HCT116 (cell line): Measurements from ENCODE around the gene CAAP1. TPM values are rescaled to one million over a fixed set of nuclear protein-coding genes. Genes with fewer than 3 reads are reported as not detected.

Experiments
- ATAC-seq: fragments of 200-7000 bp; cut with Tn5 transposase; 2 replicates; pipeline ENCODE4 v1.9.1; 2020; ENCODE audit warnings: mild to moderate bottlenecking, moderate library complexity
- BruUV-seq: library from RNA; stranded (reverse); fragments of 400-500 nt; replicated peaks from 2 replicates; lab custom pipeline; 2021; lab: Mats Ljungman, UMichigan
- CTCF ChIA-PET: fragments of 300-600 bp; sonication (Branson Sonifier 250); formaldehyde crosslinking; loops from one replicate; lab custom pipeline; 2021; ENCODE audit warnings: antibody characterized with exemption; lab: Charles Lee
- POLR2A ChIA-PET: fragments of 300-600, 350-600 bp; sonication (Branson Sonifier 250); formaldehyde crosslinking; loops from one replicate; lab custom pipeline; 2021; ENCODE audit warnings: antibody characterized with exemption; lab: Charles Lee
- RAD21 ChIA-PET, 2 experiments: fragments of 300-600 bp; sonication (Branson Sonifier 250); formaldehyde crosslinking; loops; one replicate each; lab custom pipeline; 2023; ENCODE audit warnings: low total read pairs in 2 of 2; ENCODE audit not compliant: uncharacterized antibody in 2 of 2, unreplicated experiment in 2 of 2, low non-redundant PET in 1 of 2; lab: Charles Lee
- DNase-seq: peaks from one replicate; pipeline ENCODE4 v3.0.0-alpha.2; 2010; ENCODE audit warnings: low read depth, low spot score
- H2AFZ ChIP-seq: fragments of 200-600 bp; shearing (Covaris generic), sonication (generic); 2 replicates; pipeline ENCODE4 v1.6.1; 2017; ENCODE audit warnings: low read depth, mixed run types, mixed read lengths, antibody characterized with exemption, low read length; ENCODE audit not compliant: poor library complexity, severe bottlenecking
- H3K27ac ChIP-seq: 2 replicates; pipeline ENCODE4 v1.5.1; 2012; ENCODE audit warnings: low read depth, low read length
- H3K27me3 ChIP-seq: fragments of 200-600 bp; sonication (generic); 2 replicates; pipeline ENCODE4 v1.6.1; 2016; ENCODE audit warnings: mixed run types, low read length, mixed read lengths; ENCODE audit not compliant: insufficient read depth
- H3K36me3 ChIP-seq, 2 experiments: fragments of 200-500 bp in 1 of 2; fragments of 200-600 bp in 1 of 2; sonication (Bioruptor generic) in 1 of 2; sonication (generic) in 1 of 2; 2 replicates each; pipeline versions ENCODE4 v1.5.1 to v1.6.1; 2014 to 2016; ENCODE audit warnings: low read length in 2 of 2, inconsistent platforms in 1 of 2, mixed read lengths in 1 of 2, mixed run types in 1 of 2; ENCODE audit not compliant: insufficient read depth in 2 of 2, control insufficient read depth in 1 of 2
- H3K4me1 ChIP-seq, 2 experiments: fragments of 200-600 bp in 1 of 2; sonication (generic) in 1 of 2; 2 replicates each; pipeline versions ENCODE4 v1.5.1 to v1.6.1; 2012 to 2017; ENCODE audit warnings: low read length in 2 of 2, inconsistent platforms in 1 of 2, mild to moderate bottlenecking in 1 of 2, mixed read lengths in 1 of 2, mixed run types in 1 of 2, moderate library complexity in 1 of 2; ENCODE audit not compliant: insufficient read depth in 2 of 2, control insufficient read depth in 1 of 2
- H3K4me2 ChIP-seq: fragments of 200-600 bp; sonication (generic); 2 replicates; pipeline ENCODE4 v1.6.1; 2017; ENCODE audit warnings: mixed run types, low read length, mixed read lengths
- H3K4me3 ChIP-seq, 2 experiments: fragments of 200-600 bp in 1 of 2; sonication (generic) in 1 of 2; replicated peaks in 1 of 2; 2 replicates each; pipeline ENCODE4 v1.5.1; 2011 to 2016; ENCODE audit warnings: low read length in 2 of 2, control low read depth in 1 of 2, low read depth in 1 of 2, mild to moderate bottlenecking in 1 of 2, mixed read lengths in 1 of 2, mixed run types in 1 of 2
- H3K79me2 ChIP-seq: fragments of 200-600 bp; sonication (generic); 2 replicates; pipeline ENCODE4 v1.6.1; 2017; ENCODE audit warnings: mild to moderate bottlenecking, mixed run types, low read length, moderate library complexity, mixed read lengths; ENCODE audit not compliant: insufficient read depth
- H3K9ac ChIP-seq: fragments of 200-600 bp; sonication (generic); 2 replicates; pipeline ENCODE4 v1.6.1; 2016; ENCODE audit warnings: low read length, mixed read lengths
- H3K9me2 ChIP-seq: fragments of 200-600 bp; sonication (generic), shearing (Covaris generic); 2 replicates; pipeline ENCODE4 v1.6.1; 2017; ENCODE audit warnings: mixed run types, mild to moderate bottlenecking, moderate library complexity; ENCODE audit not compliant: insufficient read depth
- H3K9me3 ChIP-seq, 2 experiments: fragments of 200-500 bp in 1 of 2; fragments of 200-600 bp in 1 of 2; sonication (Bioruptor generic) in 1 of 2; sonication (generic) in 1 of 2; 2 replicates each; pipeline ENCODE4 v1.6.1; 2014 to 2017; ENCODE audit warnings: low read length in 2 of 2, mixed read lengths in 2 of 2, inconsistent platforms in 1 of 2, low read depth in 1 of 2, mild to moderate bottlenecking in 1 of 2, mixed run types in 1 of 2, moderate library complexity in 1 of 2; ENCODE audit not compliant: control insufficient read depth in 1 of 2, insufficient read depth in 1 of 2
- H4K20me1 ChIP-seq: fragments of 200-600 bp; sonication (generic), shearing (Covaris generic); 2 replicates; pipeline ENCODE4 v1.6.1; 2017; ENCODE audit warnings: mixed run types, mild to moderate bottlenecking, moderate library complexity; ENCODE audit not compliant: insufficient read depth
- CEBPB ChIP-seq: IDR thresholded peaks from 2 replicates; pipeline ENCODE4 v1.6.1; 2012; ENCODE audit warnings: low read depth
- EZH2 ChIP-seq: fragments of 200-600 bp; sonication (generic); IDR thresholded peaks from 2 replicates; pipeline ENCODE4 v1.6.1; 2017; ENCODE audit warnings: antibody characterized with exemption, mixed run types
- EZH2phosphoT487 ChIP-seq: fragments of 200-600 bp; IDR thresholded peaks from 2 replicates; pipeline ENCODE4 v1.6.1; 2018; ENCODE audit warnings: antibody characterized with exemption, borderline replicate concordance
- POLR2AphosphoS5 ChIP-seq: IDR thresholded peaks from 2 replicates; pipeline ENCODE4 v1.6.1; 2011; ENCODE audit warnings: mild to moderate bottlenecking, low read depth, low read length, moderate library complexity
- SP1 ChIP-seq: IDR thresholded peaks from 2 replicates; pipeline ENCODE4 v1.6.1; 2012; ENCODE audit warnings: low read depth
- SRF ChIP-seq: IDR thresholded peaks from 2 replicates; pipeline ENCODE4 v1.6.1; 2012; ENCODE audit warnings: low read depth
- intact Hi-C: fragments of 100-400 bp; cut with micrococcal nuclease; formaldehyde crosslinking; loops from 2 replicates; pipeline ENCODE4 v1.10.0; 2022
- total RNA-seq: library from RNA; stranded (reverse); gene quantifications from one replicate; pipeline ENCODE4 v1.2.1, GENCODE V29; 2021; ENCODE audit not compliant: unreplicated experiment
- TF ChIP-seq, protein P1 (sequence below): IDR thresholded peaks from 2 replicates; pipeline ENCODE4 v1.6.1; 2012
- TF ChIP-seq, protein P2 (sequence below): IDR thresholded peaks from 2 replicates; pipeline ENCODE4 v1.6.1; 2012
- TF ChIP-seq, protein P3 (sequence below): IDR thresholded peaks from 2 replicates; pipeline ENCODE4 v1.6.1; 2012; ENCODE audit warnings: low read depth
- TF ChIP-seq, protein P4 (sequence below): IDR thresholded peaks from 2 replicates; pipeline ENCODE4 v1.6.1; 2011; ENCODE audit warnings: mild to moderate bottlenecking, low read length, moderate library complexity; ENCODE audit not compliant: insufficient replicate concordance; ENCODE audit errors: extremely low read depth

Gene CAAP1
- total RNA-seq, 1 experiment from 2014 or later, result 19.1 TPM

DNA sequence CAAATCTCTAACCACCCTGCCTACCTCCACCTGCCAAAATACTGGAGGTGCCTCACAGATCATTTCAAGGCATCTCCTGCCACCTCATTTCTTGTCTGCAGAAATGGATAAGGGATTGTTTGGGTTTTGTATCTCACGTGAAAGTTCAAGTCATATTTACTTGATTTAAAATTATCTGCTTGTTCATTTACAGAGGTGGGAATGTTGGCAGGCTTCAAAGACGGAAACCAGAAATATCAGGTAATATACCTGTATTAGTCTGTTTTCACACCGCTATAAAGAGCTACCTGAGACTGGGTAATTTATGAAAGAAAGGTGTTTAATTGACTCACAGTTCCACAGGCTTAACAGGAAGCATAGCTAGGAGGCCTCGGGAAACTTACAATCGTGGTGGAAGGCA lies 85.4 kb downstream of the CAAP1 start:
- ChIA-PET CTCF (no interaction called here), RAD21 (no interaction called here), POLR2A (no interaction called here)
- TF ChIP-seq SRF, result no peak
- no peak for TF ChIP-seq EZH2
- no peak for TF ChIP-seq EZH2phosphoT487
- TF ChIP-seq CEBPB, result no peak
- TF ChIP-seq POLR2AphosphoS5, result no peak
- TF ChIP-seq, protein P1, sequence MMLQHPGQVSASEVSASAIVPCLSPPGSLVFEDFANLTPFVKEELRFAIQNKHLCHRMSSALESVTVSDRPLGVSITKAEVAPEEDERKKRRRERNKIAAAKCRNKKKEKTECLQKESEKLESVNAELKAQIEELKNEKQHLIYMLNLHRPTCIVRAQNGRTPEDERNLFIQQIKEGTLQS, result no peak
- TF ChIP-seq, protein P2, sequence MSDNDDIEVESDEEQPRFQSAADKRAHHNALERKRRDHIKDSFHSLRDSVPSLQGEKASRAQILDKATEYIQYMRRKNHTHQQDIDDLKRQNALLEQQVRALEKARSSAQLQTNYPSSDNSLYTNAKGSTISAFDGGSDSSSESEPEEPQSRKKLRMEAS, result no peak
- TF ChIP-seq SP1, result no peak
- TF ChIP-seq, protein P3, sequence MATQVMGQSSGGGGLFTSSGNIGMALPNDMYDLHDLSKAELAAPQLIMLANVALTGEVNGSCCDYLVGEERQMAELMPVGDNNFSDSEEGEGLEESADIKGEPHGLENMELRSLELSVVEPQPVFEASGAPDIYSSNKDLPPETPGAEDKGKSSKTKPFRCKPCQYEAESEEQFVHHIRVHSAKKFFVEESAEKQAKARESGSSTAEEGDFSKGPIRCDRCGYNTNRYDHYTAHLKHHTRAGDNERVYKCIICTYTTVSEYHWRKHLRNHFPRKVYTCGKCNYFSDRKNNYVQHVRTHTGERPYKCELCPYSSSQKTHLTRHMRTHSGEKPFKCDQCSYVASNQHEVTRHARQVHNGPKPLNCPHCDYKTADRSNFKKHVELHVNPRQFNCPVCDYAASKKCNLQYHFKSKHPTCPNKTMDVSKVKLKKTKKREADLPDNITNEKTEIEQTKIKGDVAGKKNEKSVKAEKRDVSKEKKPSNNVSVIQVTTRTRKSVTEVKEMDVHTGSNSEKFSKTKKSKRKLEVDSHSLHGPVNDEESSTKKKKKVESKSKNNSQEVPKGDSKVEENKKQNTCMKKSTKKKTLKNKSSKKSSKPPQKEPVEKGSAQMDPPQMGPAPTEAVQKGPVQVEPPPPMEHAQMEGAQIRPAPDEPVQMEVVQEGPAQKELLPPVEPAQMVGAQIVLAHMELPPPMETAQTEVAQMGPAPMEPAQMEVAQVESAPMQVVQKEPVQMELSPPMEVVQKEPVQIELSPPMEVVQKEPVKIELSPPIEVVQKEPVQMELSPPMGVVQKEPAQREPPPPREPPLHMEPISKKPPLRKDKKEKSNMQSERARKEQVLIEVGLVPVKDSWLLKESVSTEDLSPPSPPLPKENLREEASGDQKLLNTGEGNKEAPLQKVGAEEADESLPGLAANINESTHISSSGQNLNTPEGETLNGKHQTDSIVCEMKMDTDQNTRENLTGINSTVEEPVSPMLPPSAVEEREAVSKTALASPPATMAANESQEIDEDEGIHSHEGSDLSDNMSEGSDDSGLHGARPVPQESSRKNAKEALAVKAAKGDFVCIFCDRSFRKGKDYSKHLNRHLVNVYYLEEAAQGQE, result no peak
- TF ChIP-seq, protein P4, sequence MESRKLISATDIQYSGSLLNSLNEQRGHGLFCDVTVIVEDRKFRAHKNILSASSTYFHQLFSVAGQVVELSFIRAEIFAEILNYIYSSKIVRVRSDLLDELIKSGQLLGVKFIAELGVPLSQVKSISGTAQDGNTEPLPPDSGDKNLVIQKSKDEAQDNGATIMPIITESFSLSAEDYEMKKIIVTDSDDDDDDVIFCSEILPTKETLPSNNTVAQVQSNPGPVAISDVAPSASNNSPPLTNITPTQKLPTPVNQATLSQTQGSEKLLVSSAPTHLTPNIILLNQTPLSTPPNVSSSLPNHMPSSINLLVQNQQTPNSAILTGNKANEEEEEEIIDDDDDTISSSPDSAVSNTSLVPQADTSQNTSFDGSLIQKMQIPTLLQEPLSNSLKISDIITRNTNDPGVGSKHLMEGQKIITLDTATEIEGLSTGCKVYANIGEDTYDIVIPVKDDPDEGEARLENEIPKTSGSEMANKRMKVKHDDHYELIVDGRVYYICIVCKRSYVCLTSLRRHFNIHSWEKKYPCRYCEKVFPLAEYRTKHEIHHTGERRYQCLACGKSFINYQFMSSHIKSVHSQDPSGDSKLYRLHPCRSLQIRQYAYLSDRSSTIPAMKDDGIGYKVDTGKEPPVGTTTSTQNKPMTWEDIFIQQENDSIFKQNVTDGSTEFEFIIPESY, result no peak
- H3K4me3 ChIP-seq, result no peak overlapping the region
- DNase-seq (no peak), ATAC-seq (no peak)
- BruUV-seq, result no TSS peak
- H3K27ac ChIP-seq, result no peak overlapping the region
- H3K79me2 ChIP-seq, result no peaks in the 10 kb centered on the region
- H4K20me1 ChIP-seq, result no peaks in the 10 kb centered on the region
- H3K36me3 ChIP-seq, result no peaks in the 10 kb centered on the region
- no peaks in the 10 kb centered on the region for H3K27me3 ChIP-seq
- peaks cover 0 to 6% of the 10 kb centered on the region in 2 experiments; a peak in 2 of 4 replicates for H3K4me1 ChIP-seq
- H2AFZ ChIP-seq, result no peak overlapping the region
- no peak overlapping the region for H3K9ac ChIP-seq
- intact Hi-C loops, result loop anchor here (10.0 kb wide), 1 partner anchor 62 kb away; no protein-coding TSS in a partner anchor
- H3K9me3 ChIP-seq, result no peaks in the 10 kb centered on the region
- H3K9me2 ChIP-seq, result no peaks in the 10 kb centered on the region
- H3K4me2 ChIP-seq, result no peak overlapping the region
